HG03064 (cell line): ENCODE measurements around the gene GABRR2.
A peak's percentile ranks its signal among the peaks of the same experiment; 100 is the strongest.
"Not testable (repeated sequence)": the region's sequence is repeated elsewhere in the genome, so short reads cannot be mapped to it uniquely, and the experiment has no call there.

Experiments used
- ATAC-seq: cut with Tn5 transposase; IDR thresholded peaks from one replicate; pipeline ENCODE4 v1.9.1; 2021; ENCODE audit warnings: low read depth; ENCODE audit not compliant: unreplicated experiment

The GABRR2 gene

DNA sequence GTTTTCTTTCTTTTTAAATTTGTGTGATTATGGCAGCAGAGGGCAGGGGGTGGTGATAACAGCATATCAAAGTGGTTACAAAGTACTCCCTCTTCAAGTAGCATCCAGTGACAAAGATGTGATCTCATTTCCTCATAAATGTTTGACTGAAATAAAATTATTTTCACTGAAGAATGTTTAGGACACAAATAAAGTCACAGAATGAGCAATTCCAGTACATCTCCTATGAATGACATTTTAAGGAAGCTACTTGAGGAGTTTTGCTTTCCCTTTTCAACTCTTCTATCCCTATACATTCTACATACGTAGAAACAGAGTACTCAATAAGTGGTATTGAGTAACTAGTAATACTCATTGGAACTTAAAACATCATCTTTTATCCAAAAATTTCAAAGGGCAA lies 13.9 kb upstream of the GABRR2 start:
- no peak for ATAC-seq

DNA sequence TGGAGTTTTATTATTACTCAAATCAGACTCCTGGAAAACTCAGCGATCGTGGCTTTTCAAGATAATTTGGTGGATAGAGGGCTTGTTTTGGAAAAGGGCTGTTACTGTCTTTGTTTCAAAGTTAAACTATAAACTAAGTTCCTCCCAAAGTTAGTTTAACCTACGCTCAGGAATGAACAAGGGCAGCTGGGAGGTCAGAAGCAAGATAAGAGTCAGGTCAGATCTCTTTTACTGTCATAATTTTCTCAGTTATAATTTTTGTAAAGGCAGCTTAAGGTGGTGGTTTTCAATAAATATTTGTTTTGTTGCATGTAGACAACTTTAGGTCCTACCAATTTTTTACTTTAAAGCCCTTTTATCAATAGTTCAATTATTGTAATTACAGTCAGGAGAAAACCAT lies 9.2 kb upstream of the GABRR2 start:
- ATAC-seq: no peak

DNA sequence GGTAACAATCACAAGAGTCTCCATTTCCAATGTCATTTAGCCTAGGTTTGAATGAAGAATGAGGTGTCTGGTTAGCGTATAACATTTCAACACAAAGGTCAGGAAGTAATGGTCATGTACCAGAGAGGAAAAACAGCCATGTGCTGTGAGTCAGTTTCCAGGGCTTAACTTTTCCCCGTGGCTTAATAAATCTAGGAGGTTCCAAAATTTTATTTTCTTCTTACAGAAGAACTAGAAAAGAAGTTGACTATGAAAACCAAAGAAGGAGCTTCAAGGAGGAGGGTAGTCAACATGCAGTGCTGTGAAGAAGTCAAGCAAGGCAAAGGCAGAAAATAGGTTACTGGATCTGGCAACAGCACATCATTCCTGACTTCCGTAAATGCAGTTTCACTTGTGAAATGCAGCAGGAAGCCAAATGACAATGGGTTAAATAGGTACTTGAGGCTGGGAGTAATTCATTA lies 8.4 kb upstream of the GABRR2 start:
- ATAC-seq: no peak

GRCh38 chr6:89321131-89321970 lies 6.3 kb upstream of the GABRR2 start:
- no peak for ATAC-seq

GRCh38 chr6:89320012-89320559 lies 5.0 kb upstream of the GABRR2 start:
- ATAC-seq: no peak

DNA sequence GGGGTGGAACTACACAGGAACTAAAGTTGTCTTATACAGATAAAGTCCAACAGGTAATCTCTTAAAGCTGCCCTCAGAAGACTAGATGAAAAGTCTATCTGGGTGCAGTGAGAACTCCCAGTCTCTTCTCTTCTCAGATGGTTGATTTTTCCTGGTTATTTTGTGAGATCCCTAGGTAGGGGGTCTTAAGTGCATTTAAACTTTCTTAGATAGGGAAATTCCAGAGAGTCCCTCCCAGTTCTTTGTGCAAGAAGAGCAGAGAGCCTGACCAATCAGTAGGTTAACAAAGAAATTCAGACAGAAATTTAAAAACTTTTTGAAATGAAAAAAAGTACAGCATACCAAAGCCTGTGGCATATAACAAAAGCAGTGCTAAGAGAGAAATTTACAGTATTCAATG lies 2.0 kb upstream of the GABRR2 start:
- ATAC-seq: no peak

GRCh38 chr6:89314692-89315091 lies 407 bp downstream of the GABRR2 start:
- no peak for ATAC-seq

- no peak for ATAC-seq
These were observed 2.1 kb downstream of the GABRR2 start for GRCh38 chr6:89313006-89313405.

DNA sequence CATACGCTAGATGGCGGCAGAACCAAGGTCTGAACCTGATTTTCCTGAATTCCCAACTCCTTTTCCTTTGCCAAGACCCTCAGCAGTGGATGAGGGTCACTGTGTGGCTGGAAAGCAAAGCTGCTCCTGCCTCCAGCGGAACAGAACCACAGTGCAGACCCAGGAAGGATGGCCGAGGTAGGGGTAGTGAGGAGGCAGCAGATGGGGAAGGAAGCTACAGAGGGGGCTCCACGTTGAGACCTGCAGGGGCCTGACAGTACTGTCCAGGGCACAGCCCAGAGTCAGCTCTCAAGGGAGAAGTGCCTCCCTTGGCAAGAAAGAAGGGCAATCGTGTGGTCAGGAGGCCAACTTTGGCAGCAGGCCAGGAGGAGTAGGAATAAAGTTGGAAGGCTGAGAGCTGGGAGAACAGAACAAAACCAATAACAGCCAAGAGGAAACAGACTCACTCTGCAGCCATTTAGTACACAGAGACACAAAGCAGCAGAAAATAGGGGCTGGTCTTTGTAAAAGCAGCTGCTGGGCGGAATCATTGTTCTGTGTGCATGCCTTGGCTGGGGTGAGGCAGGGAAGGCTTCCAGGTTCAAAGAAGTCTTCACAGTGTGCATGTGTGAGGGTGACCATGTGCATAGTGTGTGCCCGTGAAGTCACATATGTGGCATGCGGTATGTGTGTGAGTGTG lies 3.1 kb downstream of the GABRR2 start:
- ATAC-seq: no peak

DNA sequence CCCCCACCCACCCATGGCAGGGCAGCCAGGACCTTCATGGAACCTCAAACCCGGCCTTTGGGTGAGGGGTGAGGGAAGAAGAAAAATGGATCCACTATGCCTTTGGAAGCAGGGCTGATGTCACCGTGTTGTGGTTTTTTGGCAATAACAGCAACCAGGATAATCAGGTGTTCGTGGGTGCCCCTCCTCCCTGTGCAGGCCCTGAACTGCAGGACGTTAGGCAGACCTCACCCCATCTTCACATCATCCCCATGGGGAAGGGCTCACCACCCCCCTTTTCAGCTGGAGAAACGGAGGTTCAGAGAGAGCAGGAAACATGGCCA lies 3.6 kb downstream of the GABRR2 start:
- ATAC-seq: no peak

GRCh38 chr6:89310929-89311328 lies 4.2 kb downstream of the GABRR2 start:
- ATAC-seq: no peak

- no peak for ATAC-seq
These were observed 6.3 kb downstream of the GABRR2 start for GRCh38 chr6:89308525-89309395.

GRCh38 chr6:89304517-89304916 lies 10.6 kb downstream of the GABRR2 start:
- not testable (repeated sequence) for ATAC-seq

DNA sequence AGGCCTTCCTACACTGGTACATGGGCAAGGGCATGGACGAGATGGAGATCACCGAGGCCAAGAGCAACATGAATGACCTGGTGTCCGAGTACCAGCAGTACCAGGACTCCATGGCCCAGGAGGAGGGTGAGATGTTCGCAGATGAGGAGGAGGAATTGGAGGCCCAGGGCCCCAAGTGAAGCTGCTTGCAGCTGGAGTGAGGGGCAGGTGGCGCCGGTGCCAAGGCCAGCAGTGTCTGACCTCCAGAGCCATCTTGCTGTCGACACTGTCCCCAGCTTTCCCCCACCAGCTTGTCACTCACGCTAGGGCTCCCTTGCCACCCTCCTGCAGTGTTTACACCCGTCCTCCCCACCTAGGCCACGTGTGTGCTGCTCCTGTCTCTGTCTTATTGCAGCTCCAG lies 12.2 kb downstream of the GABRR2 start:
- no peak for ATAC-seq

- ATAC-seq: no peak
These were observed 12.8 kb downstream of the GABRR2 start for GRCh38 chr6:89302195-89302770.

GRCh38 chr6:89301586-89302194 lies 13.4 kb downstream of the GABRR2 start:
- no peak for ATAC-seq

GRCh38 chr6:89299466-89299850 lies 15.6 kb downstream of the GABRR2 start:
- no peak for ATAC-seq

DNA sequence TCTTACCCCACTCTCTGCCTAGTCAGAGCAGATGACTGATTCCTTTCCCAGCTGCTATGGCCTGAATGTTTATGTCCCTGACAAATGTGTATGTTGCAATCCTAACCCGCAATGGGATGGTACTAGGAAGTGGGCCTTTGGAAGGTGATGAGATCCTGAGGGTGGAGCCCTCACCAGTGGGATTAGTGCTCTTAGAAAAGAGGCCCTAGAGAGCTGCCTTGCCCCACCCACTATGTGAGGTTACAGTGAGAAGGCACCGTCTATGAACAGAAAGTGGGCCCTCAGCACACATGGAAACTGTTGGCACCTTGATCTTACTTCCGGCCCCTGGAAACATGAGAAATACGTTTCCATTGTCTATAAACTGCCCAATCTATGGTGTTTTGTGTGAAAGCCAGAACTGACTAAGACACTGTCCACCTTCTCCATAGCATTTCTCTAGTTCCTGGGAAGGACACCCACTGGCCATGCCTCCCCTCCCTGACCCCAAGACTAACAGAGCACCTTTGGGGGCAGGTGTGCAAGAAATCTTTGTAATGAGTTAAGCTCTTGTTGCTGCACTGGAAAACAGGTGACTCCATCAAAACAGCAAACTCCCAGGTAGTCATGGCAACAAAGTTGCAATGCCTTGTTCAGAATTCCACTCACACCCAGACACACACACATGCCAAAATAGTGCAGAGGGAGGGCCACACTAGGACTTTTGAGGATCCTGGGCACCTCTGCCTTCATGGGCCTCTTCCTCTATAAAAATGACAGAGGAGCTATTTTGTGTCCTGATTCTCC lies 16.2 kb downstream of the GABRR2 start:
- ATAC-seq: no peak

DNA sequence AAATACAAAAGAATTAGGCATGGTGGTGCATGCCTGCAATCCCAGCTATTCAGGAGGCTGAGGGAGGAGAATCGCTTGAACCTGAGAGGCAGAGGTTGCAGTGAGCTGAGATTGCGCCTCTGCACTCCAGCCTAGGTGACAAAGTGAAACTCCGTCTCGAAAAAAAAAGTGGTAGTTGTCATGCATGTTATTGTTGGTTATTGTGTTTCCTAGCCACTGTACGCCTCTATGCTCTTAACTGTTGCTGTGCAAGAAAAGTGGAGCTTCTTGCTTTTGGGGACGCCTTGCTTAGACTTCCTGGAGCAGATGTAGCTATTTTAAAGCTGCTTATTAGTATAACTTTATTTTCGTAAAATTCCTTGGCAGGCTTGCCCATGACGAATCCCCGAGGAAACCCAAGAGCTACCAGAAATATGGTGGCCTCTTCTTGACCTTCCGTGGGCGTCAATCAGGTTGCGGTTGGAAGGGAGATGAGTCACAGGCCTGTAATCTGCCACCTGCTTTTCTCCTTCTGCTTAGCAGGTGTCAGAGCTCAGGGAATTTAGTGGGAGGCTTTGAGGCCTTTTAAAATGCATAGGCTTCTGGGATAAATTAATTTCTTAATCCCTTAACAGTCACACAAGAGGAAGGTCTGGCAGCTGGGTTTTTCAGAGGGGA lies 17.3 kb downstream of the GABRR2 start:
- ATAC-seq: peak; percentile 89
